Epidermal melanocyte (primary cell): ENCODE measurements around the gene ZBTB9.

Experiments
- DNase-seq: peaks from one replicate; pipeline ENCODE4 v3.0.0; 2011; ENCODE audit warnings: low spot score; ENCODE audit not compliant: insufficient read length

ZBTB9 gene

DNA sequence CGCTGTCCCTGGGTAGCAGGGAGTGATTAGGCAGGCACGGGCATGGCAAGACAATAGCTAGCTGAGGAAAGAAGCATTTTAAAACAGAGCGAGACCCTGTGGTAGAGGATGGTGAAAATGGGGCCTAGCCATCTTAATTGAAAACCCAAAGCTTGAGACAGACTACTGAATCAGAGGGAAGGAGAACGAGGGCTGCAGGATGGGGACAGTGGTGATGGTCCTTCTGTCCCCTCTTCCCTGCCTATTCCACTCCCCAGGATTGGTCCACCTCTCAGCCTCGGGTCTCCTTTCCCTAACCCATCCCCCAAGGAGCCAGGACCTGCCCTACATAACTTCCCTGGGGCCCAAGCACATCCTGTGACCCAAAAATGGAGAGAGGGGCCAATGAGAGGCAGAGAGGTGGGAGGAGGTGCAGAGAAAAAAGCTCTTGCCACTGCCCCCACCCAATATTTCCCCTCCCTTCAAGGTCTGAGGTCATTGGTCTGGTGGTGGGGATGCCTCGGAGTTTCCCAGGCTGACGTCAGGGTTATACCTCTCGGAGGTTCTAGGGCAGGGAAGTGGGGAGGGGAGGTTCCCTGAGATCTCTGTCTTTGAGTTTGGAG is 35.6 kb upstream of the ZBTB9 start:
- DNase-seq: no peak

DNA sequence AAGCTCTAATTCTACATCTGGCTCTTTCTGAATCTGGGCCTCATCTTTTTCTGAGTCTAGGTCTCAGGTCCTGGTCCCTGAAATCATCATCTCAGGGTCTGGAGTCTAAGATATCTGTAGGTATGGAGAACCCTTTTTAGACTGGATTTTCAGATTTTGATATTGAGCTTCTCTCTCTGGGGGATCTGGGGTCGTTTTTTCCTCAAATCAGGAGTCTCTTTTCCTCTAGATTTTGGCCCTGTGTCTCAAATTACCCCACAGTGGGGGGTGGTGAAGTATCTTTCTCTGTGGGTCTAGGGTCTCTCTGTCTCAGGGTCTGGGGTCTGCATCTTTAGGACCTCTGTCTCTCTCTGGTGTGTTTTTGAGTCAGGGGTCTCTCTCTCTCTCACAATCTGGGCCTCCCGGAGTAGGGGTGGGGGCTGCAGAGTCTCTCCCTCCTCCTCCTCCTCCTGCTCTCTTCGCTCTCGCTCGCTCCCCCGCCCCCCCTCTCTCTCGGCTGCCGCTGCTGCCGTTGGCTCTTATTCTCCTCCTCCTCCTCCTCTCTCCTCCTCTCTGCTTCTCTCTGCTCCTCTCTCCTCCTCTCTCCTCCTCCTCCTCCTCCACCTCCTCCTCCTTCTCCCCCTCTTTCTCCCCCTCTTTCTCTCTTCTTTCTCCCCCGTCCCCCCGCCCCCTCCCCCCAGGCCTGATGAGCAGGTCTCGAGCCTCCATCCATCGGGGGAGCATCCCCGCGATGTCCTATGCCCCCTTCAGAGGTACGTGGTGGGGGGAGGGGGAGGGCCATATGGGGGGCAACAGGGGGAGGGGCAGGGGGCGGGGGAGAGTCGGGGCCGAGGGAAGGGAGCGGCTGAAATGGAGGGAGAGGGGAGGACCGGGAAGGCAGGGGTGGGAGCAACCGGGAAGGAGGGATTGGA is 34.5 kb upstream of the ZBTB9 start, which contains the start of gene SYNGAP1:
SYNGAP1 (plus strand) TSS at position 486 of the 911 bp plus-strand sequence; CDS start at position 686, 200 bp downstream.
- no peak for DNase-seq

DNA sequence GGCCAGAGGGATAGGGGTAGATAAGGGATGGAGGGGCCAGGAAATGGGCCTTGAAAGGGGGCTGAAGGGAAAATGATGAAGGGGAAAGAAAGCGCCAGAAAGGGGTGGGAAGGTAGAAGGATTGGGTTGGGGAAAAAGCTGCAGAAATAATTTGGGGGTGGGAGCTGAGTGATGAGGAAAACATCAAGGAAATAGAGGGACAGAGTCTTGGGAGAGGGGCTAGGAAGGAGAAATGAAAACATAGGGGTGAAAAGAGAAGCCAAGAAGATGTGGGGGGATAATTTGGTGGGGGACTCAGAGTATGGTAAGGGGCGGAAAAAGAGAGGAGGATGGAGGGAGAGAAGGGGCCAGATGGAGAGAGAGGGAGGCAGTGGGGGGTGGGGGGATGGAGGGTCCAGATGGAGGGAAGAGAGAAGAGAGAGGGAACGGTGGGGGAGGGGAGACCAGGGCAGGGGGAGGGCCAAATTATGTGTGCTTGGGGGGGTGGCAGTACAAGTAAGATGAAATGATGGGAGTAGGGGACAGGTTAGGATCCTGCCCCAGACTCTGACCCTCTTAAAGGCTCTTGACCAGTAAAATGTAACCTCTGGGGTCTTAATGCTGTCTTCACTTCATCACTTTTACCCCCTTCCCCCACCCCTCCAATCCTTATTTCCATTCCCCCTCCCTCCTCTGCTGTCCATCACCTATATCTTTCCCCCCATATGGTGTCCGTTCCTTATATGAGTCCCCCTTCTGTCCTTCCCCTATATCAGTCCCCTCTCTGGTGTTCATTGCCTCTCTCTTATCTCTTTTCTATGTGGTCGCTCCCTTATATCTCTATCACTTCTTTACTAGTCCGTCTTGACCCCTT is 33.7 kb upstream of the ZBTB9 start:
- DNase-seq: no peak

DNA sequence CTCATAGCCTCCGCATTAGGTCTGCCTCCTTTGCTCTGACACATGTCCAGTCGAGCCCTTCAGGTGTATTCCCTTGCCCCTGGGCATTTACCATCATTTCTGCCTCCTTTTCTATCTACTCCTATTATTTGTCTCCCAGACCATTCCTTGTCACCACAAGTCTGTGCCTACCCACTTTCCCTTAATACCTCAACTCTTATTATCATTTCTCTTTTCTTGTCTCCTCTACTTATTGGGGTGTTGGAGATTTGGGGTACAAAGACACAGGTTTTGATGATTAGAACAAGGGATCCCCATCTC is 33.1 kb upstream of the ZBTB9 start:
- no peak for DNase-seq

DNA sequence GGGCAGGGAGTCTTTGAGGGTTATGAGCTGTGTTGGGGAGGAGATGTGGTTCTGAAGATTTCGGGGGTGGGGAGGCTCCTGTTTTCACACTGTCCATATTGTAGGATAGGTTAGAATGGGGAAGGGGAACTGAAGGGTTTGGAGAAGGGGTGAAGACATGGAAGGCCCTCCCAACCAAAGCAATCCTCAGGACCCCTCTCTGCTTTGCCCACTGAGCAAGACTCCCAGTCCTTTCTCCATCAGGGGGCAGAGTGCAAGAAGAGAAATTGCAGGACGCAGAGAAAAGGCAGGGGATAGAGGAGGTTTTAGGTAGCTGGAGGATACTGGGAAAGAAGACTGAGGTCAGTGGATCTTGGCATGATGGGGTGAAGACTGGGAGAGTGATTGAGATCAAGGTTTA is 30.6 kb upstream of the ZBTB9 start:
- DNase-seq: no peak

DNA sequence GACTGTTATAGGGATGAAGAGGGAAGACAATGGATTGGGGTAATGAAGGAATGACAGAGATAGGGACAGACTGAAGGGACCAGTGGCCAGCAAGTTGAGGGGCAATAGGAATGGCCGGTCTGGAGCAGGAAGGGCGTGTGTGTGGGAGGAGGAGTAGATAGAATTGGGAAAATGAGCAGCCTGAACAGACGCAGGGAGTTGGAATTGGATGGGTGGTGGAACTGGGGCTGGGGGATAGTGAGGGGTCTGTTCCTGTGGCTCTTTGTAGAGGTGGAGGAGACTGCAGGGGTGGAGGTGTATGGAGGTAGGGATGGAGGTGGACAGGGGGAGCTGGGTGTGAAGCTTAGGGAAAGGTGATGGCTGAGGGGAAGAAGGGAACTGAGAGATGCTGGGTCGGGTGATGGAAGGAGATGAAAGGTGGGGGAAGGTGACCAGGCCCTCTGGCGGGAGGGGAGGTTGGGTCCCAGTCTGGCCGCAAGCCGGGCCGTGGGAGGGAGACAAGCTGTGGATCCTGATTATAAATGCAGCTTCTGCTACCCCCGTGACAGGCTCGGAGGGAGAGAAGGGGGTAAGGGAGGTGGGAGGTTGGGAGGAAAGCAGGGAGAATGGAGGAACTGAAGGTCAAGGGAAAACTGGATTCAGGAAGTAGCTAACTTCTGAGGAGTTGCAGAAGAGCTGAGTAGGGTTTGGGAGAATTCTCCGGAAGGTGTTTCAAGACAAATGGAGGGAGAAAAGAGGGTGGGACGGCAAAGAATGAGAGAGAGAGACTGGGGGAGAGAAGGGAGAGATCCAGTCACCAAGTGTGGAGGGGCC is 29.3 kb upstream of the ZBTB9 start:
- DNase-seq: no peak

DNA sequence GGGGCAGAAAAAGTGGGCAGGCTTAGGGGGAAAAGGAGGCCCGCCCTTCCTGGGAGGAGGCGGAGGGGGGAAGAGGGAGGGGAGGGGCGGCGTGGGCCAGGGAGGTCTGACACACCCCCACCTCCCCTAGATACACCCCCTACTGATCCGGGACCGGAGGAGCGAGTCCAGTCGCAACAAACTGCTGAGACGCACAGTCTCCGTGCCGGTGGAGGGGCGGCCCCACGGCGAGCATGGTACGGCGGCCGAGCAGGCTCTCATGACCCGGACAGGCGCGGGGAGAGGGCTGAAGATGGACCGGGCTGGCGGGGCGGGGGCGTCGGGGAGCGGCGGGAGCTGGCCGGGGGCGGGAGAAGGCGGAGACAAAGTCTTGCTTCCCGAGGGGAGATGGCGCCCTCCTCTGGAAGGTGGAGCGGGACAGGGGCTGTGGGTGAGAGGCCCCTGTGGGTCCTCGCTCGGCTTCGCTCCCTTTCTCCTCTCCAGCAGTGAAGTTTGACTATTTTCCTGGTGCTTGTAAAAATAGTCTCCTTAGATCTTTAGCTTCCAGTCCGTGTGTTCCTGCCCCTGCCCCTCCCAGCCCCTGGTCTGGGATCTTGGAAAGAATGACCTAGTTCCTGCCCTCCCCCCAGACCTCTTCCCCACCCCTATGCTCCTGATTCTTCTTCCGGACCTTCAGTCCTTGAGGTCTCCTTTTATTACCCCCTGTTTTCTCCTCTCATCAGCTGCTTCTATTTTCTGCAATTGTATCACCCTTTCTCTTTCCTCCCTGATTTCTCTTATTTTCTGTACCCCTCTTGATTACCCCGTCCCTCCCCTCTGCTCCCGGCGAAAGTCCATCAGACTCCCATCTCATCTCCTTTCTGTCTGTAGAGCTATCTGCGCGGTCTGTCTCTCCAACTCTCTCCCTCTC is 28.5 kb upstream of the ZBTB9 start:
- DNase-seq: peak; percentile 96

DNA sequence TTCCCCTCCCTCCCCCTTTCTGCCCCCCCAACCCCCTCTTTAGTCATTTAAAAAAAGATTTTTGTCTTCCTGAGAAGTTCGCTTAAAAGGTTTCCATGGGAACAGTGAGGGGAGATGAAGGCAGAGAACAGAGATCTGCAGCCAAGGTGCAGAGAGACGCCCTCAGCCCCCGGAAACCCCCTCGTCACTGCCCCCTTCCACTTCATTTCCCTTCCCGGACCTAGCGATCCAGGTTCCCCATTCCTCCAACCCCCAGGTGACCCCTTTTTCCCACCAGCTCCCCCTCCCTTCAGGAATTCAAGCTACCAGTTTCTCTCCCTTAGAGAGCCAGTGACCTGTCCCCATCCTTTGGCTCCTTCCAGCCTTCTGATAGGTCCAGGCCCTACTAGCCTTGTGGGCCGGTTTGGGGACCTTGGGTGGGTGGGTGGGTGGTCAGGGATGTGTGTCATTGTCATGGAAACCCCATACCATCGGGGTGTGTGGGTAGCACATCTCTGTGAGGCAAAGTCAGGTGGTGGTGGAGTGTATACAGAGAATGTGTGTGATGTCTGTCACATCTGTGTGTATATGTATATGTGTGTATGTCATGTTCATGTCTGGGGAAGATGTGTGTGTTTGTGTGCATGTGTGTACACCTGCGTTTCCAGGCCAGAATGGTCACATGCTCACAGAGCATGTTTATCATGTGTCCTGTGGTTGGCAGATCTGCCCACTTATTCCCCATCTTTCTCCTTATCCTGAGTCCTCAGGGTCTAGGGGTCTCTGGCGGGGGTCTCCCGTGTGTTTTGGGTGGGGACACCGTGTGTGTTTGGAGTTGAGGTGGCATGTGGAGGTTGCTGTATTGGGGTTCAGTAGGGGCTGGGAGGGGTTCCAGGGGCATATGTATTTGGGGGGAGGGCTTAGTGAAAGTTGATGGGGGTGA is 27.5 kb upstream of the ZBTB9 start:
- no peak for DNase-seq

DNA sequence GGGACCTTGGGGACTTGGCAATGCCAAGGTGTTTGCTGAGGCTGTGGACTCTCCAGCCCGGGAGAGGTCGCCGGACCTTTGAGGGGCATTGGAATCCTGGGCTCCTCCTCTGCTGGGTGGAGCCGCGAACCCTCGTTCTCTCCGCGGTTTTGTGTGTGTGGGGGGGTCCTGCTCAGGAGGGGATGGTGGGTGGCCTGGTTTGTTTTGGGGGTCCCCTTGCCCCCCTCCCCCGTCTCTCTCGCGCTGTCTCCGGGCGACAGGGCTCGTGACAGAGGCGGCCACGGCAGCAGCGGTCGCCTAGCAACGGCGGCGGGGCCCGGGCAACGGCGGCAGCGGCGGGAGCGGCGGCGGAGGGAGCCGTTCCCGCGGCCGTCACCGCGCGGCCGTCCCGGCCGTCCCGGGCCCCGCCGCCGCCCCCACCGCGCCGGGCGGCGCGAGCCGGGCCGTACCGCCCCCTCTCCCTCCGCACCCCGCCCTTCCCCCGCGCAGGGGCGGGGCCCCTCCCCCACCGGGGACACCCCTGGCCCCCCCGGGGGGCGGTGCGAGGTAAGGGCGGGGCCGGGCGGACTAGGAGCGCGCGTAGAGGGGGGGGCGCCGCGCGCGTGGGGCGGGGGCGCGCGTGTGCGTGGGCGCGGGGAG is 26.7 kb upstream of the ZBTB9 start:
- no peak for DNase-seq

DNA sequence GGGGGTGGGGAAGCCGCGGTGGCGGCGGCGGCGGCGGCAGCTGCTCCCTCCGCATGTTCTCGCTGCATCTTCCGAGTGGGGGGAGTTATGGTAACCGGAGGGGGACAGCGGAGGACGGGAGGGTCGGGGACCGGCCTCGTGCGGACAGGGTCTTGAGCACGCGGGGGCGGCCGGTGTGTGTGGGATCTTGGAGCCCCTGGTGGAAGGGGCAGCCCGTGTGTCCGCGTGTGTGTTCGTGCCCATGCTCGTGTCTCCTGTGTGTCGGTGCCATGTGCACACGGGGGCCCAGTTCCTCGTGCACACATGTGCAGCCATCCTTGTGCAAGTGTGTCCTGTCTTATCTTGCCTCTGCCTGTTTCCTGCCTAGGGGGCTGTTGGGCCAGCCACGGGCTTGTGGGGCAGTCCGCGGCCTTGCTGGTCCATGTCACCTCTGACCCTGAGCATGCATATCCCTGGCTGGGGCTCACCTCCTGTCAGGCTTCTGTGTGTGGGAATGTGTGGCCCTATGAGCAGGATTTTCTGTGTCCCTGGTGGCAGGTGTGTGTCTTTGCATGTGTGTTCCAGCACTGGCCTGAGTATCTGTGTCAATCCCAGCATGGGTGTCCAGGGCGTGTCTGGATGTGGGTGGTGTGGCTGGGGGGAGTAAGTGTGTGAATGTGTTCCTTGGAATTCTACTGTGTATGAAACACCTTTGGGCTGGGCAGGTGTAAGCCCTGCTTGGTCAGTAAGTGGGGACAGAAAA is 26.0 kb upstream of the ZBTB9 start:
- no peak for DNase-seq

DNA sequence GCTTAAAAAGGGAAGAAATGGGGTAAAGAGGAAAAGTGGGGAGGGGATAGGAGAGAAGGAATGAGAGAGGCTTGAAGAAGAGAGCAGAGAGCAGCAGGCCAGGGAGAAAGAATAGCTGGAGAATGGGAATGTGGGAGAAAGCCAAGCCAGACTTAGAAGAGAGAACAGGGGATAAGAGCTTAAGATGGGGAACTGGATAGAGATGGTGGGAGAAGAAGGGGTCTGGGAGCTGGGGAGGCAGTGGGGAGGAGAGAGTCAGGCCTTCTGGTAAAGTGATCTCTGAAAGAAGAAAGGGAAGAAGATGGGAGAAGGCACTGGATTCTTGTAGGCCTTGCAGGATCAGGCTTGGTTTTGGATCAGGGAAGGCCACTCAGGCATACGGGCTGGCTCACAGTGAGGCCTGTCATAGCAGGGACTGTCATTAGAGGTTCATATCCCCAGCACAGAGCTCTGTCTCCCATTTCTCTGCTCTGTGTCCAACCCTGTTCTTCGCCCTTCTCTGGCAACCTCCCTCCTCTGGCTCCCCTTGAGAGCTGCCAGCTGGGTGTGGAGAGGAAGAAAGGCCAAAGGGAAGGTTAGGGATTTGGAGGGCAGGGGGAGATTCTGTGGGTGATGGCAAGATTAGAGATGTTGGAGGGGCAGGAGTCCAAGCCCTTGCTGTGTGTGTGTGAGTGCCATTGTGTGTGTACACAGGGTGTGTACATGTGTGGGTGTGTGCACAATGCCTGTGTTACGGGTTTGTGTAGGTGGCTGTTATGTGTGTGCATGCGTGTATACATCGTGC is 25.2 kb upstream of the ZBTB9 start:
- DNase-seq: no peak

DNA sequence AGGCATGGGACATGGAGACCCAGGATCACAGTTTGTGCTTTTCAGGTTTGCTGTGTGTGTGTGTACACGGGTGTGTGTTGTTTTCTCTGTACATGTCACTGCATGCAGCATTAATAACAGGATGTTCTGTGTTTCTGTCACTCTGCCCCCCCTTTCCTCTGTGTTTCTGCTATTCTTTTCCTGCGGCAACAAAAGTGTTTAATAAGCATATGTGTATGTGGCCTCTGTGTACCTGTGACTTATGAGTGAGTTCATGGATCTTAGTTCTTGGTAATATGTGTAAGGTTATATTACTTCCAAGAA is 24.7 kb upstream of the ZBTB9 start:
- no peak for DNase-seq

DNA sequence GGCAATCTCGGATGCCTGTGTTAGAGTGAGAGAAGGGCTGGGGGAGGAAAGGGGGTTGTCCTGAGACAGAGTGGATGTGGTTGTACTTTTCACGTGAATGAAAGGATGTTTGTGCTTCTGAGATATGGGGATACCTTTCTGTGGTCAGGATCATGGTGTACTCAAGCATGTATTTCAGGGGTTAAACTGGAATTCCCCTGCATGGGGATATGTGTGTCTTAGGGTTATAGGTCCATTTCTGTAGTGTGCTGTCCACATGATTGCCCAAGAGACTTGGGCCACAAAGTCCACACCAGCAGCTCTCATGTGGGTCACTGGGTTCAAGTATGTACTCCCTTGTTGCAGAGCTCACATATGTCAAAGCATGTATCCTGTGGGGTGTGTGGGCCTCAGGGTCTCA is 24.0 kb upstream of the ZBTB9 start:
- no peak for DNase-seq

DNA sequence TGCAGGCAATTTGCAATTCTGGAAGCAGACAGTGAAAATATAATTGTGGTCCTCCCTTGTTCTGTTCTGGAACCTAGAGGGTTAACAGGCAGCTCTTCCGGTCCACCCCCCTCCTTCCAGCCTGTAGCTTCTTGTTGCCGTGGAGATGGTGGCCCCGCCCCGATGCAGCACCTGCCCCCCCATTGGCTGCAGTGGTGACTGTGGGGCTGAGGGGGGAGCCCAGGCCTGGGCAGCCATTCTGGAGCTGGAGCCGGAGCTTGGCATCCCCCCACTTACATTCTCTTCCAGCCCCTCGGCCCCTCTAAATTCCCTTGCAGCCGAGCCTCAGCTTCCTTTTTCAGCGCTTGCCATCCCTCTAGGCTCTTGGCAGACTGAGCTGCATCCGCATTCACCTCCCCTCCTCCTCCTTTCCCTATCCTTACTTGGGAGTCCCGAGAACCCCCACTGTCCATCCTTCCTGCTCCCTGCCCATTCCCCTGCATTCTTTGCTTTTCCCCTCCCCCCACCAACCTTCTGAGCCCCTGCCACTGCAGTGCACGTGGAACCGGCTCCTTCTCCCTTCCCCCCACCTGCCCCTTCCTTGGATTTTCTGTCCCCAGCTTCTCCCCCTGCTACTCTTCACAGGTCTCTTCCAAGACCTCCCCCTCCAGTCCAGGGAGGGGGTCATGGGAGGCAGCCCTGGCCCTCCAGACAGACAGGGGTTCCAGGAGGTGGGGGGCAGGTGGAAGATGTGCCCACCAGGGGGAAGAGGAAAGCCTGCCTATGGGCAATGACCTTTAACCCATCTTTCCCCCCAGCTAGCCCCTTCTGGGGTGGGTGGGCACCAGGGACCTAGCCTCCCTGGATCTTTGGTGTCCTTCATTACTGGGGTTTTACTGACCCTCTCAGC is 23.1 kb upstream of the ZBTB9 start:
- DNase-seq: peak; percentile 90

DNA sequence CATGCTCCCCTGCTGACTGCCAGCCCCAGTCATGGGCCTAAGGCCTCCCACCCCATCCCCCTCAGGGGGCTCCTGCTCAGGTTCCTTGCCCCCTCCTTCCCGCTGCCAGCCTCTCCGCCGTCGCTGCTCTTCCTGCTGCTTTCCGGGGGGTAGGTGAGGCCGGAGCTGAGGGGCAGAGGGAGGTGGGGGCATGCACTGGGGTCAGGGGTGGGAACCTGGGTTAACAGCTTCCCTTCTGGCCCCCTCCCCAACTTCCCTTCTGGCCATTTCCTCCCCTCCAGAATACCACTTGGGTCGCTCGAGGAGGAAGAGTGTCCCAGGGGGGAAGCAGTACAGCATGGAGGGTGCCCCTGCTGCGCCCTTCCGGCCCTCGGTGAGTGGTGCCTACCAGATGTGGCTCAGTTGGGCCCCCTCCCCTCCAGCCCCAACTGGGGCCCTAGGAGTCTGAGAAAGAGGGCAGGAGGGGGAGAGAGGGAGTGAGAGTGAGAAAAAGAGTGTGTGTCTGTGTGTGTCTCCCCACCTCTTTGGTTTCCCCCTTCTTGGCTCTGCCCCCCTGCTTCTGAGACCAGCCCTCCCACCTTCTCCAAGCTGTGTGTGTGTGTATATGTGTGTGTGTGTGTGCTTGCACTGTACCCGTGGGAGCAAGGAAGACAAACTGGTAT is 22.4 kb upstream of the ZBTB9 start:
- DNase-seq: no peak

DNA sequence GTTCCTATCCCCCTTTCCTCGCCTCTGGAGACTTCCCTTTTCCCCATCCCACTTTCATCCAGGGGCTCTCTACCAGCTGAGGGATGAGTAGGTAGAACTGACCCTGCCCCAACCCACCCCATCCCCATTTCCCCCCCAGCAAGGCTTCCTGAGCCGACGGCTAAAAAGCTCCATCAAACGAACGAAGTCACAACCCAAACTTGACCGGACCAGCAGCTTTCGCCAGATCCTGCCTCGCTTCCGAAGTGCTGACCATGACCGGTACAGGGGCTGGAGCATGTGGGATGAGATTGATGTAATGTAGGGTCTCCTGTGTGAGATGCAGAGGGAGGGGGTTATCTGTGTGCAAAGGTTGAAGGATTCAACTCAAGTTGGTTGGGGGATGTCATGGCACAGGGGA is 21.8 kb upstream of the ZBTB9 start:
- DNase-seq: no peak
